Measurements from ENCODE around the gene TLE1.

The TLE1 gene

GRCh38 chr9:81686614-81687520, 2.5 kb downstream of the TLE1 start:
- no peak for DNase-seq

- DNase-seq, result no peak
Measured at GRCh38 chr9:81685763-81686613, 3.4 kb downstream of the TLE1 start.

DNA sequence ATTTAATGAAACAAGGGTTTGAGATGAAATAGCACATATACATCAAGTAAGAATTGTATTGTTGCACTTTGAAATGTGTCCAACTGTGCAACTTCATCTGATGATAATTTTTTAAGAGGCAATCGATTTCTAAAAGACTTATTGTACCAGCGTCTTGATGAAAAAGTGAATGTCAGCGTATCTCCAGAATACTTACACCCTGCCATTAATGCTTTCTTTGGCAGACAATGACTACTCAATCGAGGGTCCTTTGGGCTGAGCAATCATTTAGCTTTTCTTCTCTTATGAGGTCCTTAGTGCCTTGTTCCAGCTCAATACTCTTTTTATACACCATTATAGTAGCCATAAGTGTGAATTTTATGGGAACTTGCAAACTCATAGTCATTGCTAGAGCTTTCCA, 4.7 kb downstream of the TLE1 start:
- no peak for DNase-seq

DNA sequence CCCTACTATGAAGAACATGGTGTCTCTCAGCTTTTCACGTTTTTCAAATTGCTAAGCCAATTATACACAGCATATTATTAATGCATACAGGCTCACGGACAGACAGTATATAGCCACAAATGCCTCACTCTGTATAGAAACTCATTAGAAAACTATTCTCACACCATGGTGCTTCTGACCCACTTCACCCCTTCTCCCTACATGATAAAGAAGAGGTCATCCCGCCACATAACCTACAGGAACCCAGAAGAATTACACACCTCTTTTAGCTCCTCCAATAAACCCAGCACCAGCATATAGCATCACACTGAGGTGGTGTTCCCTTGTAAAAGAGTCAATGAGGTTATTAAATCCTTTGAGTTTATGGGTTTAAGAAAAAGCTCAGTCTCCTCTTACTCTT, 5.6 kb downstream of the TLE1 start:
- DNase-seq, result no peak

GRCh38 chr9:81683238-81683637, 6.1 kb downstream of the TLE1 start:
- no peak for DNase-seq

DNA sequence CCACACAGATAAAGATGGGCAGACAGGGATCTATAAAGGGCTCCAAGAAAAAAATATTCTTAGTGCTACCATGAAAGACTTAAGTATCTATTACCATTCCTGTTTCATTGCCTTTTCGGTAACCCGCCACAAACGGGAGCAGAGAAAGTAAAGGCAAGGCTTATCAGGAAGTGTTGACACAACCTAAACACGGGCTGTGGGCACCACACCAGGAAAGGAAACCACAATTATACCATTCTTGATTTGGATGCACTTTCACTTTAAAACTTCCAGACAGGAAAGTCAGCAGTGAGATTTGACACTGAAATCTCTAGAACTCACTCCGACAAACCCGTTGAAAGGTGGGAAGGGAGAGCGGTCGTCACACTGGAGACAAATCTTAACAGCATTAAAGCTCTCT, 6.5 kb downstream of the TLE1 start:
- DNase-seq, result no peak

DNA sequence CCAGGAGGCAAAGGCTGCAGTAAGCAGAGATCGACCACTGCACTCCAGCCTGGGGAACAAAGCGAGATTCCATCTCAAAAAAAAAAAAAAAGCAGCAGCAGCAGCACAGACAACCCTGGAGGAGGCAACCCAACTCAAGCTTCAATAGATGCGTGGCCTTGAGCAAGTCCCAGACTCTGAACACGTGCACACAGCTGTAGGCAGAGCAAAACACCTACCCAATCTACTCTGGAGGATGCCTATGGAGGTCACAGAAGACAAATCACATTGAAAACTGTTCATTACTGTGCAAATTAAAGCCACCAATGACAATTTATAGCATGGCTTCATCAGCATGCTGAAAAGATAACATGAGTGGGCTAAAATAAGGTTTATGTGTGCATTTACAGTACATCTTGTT, 7.2 kb downstream of the TLE1 start:
- no peak for DNase-seq

DNA sequence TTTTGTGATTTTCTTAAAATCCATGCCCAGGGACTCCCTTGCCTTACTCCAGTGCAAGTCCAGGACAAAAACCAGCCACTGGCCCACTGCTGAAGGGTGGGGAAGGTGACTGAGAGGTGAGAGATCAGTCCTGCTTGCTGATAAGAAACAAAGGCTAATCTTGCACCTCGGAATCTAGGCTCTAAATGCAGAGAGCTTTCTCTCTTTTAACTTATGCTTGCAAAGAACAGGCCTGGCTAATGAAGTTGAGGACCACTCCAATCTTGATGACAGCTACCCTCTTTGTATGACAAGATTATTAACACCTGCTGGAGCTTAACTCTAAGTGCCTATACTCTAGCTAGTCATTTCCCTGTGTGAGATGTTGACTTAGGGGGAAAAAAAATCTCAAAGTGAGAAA, 8.8 kb downstream of the TLE1 start:
- no peak for DNase-seq

DNA sequence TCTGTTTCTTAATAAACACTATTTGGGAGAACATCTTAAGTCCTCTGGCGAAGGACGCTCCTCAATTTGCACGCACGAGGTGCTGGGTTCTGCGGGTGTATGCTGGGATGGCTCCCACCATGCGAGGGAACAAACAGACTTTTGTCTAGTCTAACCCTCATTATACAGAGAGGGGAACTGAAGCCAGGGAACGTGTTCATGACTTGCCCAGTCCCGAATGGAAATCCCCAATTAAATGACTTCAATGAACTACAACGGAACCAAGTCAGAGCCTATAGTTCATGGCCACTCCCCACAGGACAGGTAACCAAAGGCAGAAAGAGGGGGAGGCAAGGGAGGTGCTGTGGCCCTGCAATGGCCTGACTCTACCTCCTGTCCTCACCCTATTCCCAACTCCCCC, 9.3 kb downstream of the TLE1 start:
- no peak for DNase-seq

DNA sequence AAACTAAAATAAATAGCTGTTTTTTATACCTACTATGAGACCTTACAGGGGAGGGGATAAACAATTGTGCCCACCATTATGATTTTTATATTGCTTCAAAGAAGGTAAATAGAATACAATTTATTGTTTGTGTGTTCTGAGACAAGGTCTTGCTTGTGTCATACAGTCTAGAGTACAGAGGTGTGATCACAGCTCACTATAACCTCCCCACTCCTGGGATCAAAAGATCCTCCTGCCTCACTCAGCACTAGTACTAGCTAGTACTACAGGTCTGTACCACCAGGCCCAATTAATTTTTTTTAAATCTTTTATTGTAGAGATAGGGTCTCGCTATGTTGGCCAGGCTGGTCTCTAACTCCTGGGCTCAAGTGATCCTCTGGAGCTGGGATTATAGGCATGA, 11.3 kb downstream of the TLE1 start:
- no peak for DNase-seq

- DNase-seq, result no peak
Measured at GRCh38 chr9:81676395-81676794, 13.0 kb downstream of the TLE1 start.

- DNase-seq, result no peak
Measured at GRCh38 chr9:81673310-81673709, 16.0 kb downstream of the TLE1 start.

GRCh38 chr9:81671880-81672280, 17.5 kb downstream of the TLE1 start:
- no peak for DNase-seq

- DNase-seq, result no peak
Measured at GRCh38 chr9:81669866-81670265, 19.5 kb downstream of the TLE1 start.

DNA sequence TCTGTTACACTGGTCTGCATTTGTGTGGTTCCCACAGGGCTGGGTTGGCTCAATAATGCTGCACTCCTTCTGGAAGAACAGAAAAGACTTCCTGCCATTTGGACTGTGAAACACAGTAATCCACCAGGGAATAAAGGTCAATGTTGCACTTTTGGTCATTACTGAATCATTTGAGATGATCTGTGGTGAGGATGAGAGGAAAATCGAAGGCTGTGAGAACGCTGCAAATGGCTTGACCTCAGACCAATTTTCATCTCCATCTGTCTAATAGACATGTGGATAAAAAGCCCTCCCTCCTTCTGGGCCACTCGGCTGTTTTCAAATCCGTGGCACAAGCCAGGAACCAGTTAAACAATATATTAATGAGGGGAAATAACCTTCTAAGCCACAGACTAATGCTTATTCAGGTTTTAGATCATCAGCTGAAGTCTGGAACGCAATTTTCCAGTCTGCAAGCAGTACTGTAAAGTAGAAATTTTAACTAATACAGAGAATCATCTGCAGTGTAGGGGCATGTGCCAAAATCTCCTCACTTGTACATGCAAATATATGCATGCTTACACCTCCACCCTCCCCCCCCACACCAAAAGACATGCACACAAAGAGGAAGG, 20.2 kb downstream of the TLE1 start:
- no peak for DNase-seq

GRCh38 chr9:81666123-81666522, 23.2 kb downstream of the TLE1 start:
- DNase-seq, result no peak

- DNase-seq, result no peak
Measured at GRCh38 chr9:81665322-81665871, 23.9 kb downstream of the TLE1 start.

GRCh38 chr9:81664638-81665222, 24.6 kb downstream of the TLE1 start:
- DNase-seq, result no peak

DNA sequence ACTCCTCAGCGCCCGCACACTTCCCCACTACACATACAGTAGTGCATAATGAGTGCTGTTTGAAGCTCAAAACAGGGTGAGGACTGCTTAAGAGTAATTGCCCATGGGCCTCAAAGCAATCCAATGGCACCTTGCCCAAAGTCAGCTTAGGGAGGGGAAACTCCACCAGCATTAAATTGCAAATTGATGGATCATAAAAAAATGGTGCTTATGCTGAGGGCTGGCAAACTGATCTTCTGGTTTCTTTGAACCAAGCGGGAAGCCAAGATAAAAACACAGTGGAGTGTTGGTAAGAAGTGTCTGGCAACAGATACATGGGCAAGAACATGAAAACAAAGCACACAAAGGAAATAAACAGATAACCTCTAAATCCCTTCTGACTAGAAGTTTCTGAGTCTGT, 28.0 kb downstream of the TLE1 start:
- DNase-seq, result no peak

GRCh38 chr9:81656871-81657337, 32.4 kb downstream of the TLE1 start:
- DNase-seq, result no peak

DNA sequence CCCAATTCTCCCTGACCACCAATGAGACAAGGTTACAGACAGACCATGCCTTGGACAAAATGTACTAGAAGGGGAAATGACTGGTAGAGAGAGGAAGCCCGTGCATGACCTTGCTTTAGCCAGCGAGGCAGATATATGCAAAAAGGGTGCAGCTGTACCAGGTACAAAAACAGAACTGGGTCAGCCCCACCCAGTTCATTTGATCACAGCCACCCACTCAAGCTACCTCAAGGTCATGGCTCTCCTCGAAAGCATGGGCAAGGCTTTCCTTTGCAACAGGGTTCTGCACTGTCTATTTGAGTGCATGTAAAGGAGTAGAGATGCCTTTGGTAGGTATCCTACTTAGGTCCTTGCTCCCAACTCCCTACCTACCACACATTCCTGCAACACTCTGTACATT, 33.3 kb downstream of the TLE1 start:
- no peak for DNase-seq

DNA sequence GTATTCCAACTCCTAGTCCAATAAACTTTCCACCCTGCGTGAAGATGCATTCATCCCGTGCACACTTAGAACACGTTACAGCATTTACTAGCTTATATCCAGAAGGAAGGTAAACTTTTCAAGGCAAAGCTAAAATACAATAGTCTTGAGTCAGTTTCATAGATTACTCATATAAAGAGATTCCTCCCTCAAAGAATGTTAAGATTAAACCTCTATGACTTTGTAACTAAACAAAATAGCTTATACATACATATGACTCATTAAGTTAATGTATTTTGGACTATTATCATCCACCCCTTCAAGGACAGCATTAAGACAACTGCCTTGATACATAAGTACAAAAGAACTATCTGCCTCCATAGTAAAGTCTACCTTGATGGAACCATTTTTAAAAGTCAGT, 36.1 kb downstream of the TLE1 start:
- no peak for DNase-seq

Measured in effector CD8-positive, alpha-beta T cell (primary cell).